Measurements from ENCODE around the gene OR6J1.
A peak's percentile ranks its signal among the peaks of the same experiment; 100 is the strongest.
"Not testable (repeated sequence)": the region's sequence is repeated elsewhere in the genome, so short reads cannot be mapped to it uniquely, and the experiment has no call there.

OR6J1 gene

DNA sequence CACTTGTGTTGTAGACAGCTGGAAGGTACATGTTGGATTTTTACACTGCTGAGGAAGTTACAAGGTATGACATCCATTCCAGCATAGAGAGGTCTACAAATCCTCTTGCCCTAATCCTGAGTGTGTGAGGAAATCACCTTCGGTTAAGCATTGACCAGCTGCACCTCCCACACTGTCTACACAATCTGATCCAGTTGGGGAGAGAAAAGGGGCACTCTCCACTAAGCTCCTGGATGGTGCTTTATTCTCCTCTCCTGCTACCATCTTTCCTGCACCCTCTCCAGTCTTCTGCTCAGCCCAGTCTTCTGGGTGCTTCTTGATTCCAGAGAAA, at the start of gene OR6J1:
Gene OR6J1 (minus strand): TSS at position 48 of the 331 bp plus-strand sequence. CDS start 9,541 bp downstream, outside the sequence.
- DNase-seq (ENCODE audit: low spot score), result no peak

GRCh38 chr14:22692194-22692593, 48.0 kb upstream of the OR6J1 start:
- DNase-seq (ENCODE audit: low spot score), result no peak

GRCh38 chr14:22691171-22691570, 47.0 kb upstream of the OR6J1 start:
- DNase-seq (ENCODE audit: low spot score), result no peak

- DNase-seq (ENCODE audit: low spot score), result no peak
Observed at GRCh38 chr14:22689199-22689598, 45.0 kb upstream of the OR6J1 start.

DNA sequence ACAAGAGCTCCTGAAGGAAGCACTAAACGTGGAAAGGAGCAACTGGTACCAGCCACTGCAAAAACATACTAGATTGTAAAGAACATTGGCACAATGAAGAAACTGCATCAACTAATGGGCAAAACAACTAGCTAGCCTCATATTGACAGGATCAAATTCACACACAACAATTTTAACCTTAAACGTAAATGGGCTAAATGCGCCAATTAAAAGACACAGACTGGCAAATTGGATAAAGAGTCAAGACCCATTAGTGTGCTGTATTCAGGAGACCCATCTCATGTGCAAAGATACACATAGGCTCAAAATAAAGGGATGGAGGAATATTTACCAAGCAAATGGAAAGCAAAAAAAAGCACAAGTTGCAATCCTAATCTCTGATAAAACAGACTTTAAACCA, 43.8 kb upstream of the OR6J1 start:
- not testable (repeated sequence) for DNase-seq (ENCODE audit: low spot score)

- DNase-seq (ENCODE audit: low spot score), result not testable (repeated sequence)
Observed at GRCh38 chr14:22686176-22686611, 42.0 kb upstream of the OR6J1 start.

DNA sequence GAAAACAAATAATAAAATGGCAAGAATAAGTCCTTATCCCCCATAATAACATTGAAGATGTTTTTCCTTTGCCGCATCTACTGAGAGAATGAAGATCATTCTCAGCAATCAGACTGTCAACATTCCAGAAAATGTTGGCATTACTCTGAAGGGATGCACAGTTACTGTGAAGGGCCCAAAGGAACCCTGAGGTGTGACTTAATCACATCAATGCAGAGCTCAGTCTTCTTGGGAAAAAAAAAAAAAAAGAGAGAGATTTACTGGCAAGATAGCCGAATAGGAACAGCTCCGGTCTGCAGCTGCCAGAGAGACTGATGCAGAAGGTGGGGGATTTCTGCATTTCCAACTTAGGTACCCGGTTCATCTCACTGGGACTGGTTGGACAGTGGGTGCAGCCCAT, 41.3 kb upstream of the OR6J1 start:
- DNase-seq (ENCODE audit: low spot score), result no peak

DNA sequence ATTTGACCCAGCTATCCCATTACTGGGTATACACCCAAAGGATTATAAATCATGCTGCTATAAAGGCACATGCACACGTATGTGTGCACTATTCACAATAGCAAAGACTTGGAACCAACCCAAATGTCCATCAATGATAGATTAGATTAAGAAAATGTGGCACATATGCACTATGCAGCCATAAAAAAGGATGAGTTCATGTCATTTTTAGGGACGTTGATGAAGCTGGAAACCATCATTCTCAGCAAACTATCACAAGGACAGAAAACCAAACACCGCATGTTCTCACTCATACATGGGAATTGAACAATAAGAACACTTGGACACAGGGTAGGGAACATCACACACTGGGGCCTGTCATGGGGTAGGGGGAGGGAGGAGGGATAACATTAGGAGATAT, 39.3 kb upstream of the OR6J1 start:
- DNase-seq (ENCODE audit: low spot score), result not testable (repeated sequence)

DNA sequence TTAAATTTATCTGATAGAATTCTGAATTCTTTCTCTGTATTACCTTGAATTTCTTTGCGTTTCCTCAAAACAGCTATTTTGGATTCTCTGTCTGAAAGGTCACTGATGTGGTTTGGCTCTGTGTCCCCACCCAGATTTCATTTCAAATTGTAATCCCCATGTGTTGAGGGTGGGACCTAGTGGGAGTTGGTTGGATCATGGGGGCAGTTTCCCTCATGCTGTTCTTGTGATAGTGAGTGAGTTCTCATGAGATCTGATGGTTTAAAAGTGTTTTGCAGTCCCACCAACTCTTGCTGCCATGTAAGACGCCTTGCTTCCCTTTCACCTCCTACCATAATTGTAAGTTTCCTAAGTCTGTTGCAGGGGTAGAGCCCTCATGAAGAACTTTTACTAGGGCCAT, 34.1 kb upstream of the OR6J1 start:
- no peak for DNase-seq (ENCODE audit: low spot score)

- DNase-seq (ENCODE audit: low spot score), result not testable (repeated sequence)
Observed at GRCh38 chr14:22677551-22677950, 33.4 kb upstream of the OR6J1 start.

GRCh38 chr14:22671622-22672021, 27.5 kb upstream of the OR6J1 start:
- DNase-seq (ENCODE audit: low spot score), result no peak

GRCh38 chr14:22668863-22669262, 24.7 kb upstream of the OR6J1 start:
- DNase-seq (ENCODE audit: low spot score), result no peak

GRCh38 chr14:22668417-22668816, 24.3 kb upstream of the OR6J1 start:
- no peak for DNase-seq (ENCODE audit: low spot score)

DNA sequence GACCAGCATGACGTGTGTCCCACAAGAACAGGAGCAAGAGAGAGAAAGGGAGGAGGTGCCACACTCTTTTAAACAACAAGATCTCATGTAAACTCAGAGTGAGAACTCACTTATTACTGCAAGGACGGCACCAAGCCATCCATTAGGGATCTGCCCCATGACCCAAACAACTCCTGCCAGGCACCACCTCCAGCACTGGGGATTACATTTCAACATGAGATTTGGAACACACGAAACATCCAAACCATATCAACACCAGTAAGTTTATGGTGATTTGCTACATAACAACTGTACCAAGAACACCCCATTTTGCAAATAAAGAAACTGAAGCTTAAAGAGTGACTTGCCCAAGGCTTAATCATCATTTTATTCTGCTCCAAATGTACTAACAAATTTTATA, 23.7 kb upstream of the OR6J1 start:
- no peak for DNase-seq (ENCODE audit: low spot score)

DNA sequence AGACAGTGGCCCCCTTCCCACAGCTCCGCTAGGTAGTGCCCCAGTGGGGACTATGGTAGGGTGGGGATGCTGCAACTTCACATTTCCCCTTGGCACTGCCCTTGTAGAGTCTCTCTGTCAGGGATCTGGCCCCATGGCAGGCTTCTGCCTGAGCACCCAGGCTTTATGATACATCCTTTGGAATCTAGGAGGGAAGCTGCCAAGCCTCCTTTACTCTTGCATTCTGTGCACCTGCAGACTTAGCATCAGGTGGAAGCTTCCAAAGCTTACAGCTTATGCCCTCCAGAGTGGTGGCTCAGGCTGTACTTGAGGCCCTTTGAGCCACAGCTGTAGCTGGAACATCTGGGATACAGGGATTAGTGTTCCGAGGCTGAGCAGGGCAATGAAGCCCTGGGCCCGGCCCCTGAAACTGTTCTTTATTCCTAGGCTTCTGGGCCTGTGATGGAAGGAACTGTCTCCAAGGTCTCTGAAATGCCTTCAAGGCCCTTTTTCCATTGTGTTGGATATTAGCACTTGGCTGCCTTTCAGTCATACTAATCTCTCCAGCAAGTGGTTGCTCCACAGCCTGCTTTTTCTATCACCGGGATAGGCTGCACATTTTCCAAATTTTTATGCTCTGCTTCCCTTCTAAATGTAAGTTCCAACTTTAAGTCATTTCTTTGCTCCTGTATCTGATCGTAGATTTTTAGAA, 22.2 kb upstream of the OR6J1 start:
- no peak for DNase-seq (ENCODE audit: low spot score)

GRCh38 chr14:22664261-22664660, 20.1 kb upstream of the OR6J1 start:
- no peak for DNase-seq (ENCODE audit: low spot score)

DNA sequence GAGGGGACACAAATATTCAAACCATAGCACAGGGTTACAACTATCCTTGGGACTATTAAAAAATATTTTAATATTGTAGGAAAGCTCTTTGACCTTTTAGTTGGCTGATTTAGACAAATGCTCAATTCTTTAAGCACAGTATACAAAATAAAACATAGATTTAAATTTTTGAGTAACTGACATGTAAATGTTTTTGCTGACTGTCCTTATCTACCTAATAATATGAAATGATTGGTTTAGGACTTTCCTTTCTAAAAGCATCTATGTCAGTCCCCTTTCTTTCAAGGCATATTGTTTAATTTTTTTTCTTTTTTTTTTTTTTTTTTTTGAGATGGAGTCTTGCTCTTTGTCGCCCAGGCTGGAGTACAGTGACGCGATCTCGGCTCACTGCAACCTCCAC, 16.5 kb upstream of the OR6J1 start:
- no peak for DNase-seq (ENCODE audit: low spot score)

DNA sequence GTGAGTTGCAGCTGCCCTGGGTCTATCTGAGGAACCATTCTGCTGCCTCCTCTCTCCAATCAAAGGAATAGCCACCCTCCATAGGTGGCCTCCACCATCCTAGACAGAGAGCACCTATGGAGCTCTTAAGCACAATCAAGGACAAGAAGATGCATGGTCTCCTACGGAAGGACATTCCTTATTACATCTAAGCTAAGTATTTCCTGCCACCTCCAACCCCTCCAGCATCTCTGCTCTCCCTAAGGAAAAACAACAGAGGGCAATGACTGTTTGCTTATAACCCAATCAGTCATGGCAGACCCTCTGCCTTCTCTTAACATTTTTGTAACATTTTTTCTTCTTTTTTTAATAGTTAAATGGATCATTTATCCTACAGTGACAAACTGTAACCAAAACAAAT, 14.8 kb upstream of the OR6J1 start:
- no peak for DNase-seq (ENCODE audit: low spot score)

DNA sequence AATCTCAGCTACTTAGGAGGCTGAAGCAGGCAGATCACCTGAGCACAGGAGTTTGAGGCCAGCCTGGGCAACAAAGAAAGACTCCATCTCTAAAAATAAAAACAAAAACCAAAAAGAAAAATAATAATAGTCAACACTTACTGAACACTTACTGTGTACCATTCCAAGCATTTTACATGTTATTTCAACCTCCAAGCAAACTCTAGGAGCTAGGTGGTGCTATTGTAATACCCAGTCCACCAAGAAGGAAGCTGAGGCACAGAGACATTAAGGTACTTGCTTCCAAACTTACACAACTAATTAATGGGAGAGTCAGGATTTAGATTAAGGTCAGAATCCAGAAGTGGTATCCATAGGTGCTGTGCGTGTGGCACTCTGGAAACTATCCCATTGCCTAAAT, 13.7 kb upstream of the OR6J1 start:
- no peak for DNase-seq (ENCODE audit: low spot score)

DNA sequence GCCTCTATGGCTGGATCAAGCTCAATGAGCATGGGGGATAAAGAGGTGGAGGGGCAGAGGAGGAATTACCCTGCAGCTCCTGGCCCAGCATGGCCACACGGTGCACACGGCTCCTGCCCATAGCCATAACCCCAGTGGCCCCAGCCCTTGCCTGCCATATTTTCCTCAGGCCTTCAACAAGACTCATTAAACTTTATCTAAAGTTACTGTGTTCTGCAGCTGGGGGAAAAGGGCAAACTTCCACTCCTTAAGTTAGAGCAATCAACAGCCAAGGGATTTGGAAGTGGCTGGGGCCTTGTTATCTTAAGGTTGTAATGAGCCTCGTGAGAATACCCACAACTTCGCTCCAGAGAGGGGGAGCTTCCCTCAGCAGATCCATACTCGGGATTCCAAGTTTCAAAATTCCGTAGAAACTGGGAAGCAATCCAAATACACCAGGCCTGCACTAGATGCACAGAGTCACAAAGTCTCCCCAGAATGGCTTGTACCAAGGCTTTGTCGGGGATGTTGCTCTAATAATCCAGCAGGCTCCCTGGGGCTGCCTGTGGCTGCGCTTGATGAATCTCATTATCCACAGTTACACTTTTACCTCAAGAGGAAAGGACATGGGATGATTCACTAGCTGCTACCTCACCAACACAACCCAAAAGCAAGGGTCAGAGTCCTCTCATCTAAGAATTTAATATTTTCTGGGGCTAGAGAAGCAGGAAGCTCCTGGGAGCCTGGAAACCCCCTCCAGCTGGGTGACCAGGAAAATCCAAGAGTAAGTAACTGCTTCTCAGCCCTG, 13.0 kb upstream of the OR6J1 start:
- no peak for DNase-seq (ENCODE audit: low spot score)

DNA sequence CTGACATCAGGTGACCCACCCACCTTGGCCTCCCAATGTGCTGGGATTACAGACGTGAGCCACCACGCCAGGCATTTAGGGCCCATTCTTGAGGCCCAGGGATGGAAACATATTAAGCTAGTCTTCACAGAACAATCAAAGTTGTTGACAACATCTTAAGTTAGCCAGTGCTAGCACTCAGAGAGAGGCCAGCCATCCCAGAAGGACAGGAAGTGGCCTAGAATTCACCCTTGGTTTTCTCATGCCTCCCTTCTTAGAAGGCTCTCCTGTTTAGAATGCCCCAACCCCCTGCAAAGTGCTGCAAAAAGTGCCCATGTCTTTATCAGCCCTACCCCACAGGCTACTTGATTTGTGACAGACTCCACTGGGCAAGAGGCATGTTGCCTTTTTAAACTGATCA, 12.1 kb upstream of the OR6J1 start:
- DNase-seq (ENCODE audit: low spot score), result no peak

DNA sequence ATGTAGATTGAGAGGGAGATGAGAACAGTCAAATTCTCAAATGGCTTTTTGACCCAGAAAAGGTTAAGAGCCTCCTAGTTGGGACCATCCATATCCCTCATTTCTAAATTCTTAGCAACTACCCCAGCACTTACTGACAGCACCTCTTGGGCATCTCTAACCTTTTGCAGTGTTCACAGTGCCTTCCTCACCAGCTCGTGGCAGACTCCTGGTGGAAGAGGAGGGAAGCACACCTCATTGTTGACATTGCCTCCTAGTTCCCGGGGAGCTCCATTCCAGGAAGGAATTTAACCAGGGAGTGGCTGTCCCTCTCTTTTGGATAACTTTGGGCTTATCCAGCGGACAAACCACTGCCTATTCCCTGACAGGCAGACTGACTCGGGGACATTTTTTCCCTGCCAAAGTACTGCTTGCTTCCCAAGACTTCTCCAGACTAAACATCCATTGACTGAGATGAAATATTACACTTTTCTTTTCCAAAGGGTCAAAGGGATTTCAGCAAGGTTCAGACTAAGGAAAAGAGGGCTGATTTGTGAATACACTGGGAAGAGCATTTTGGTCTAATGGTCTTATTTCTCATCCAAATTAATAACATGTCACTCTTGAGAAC, 9.0 kb upstream of the OR6J1 start:
- DNase-seq (ENCODE audit: low spot score), result peak; percentile 68

DNA sequence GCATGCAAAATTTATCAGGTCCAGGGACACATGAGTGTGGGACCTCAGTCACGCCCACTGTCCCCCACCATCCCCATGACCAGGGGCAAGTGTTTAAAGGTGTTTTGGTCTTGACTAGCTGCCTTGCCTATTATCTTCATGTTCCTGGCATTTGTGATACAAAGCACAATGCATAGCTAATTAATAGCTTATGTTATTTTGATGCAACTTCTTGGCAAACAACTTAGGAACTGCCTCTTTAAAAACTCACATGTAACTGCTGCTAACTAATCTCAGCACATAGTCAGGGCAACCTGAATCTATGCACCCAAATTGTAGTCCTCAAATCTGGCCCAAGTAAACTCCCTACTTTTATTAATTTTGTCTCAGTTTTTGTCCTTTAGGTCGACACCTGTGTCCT, 7.4 kb upstream of the OR6J1 start:
- no peak for DNase-seq (ENCODE audit: low spot score)
